GM19372 (cell line): ENCODE results near the gene MYO3B.
"Not testable (repeated sequence)": the region's sequence is repeated elsewhere in the genome, so short reads cannot be mapped to it uniquely, and the experiment has no call there.

Source experiments
- ATAC-seq: cut with Tn5 transposase; IDR thresholded peaks from one replicate; pipeline ENCODE4 v1.9.1; 2021; ENCODE audit warnings: mild to moderate bottlenecking, low read depth, moderate library complexity; ENCODE audit not compliant: unreplicated experiment

MYO3B gene

GRCh38 chr2:170332676-170333402, 154.9 kb downstream of the MYO3B start:
- ATAC-seq: no peak

DNA sequence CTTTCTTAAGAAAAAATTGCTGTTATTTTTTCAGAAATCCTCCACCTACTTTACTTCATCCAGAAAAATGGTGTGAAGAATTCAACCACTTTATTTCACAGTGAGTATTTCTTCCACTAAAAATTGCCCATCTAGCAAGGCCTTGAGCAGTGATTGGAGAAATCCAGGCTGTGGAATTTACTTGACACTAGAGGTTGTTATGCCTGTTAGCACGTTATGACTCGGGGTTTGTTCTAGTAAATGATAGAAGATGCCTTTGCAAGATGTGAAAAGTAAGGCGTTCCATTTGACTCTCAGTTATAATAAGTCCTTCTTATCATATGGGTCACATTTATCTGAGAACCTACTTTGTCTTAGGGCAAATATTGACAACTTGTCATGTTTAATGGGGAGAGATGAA, 157.4 kb downstream of the MYO3B start:
- no peak for ATAC-seq

GRCh38 chr2:170336408-170336807, 158.5 kb downstream of the MYO3B start:
- ATAC-seq: no peak

- no peak for ATAC-seq
Measured at GRCh38 chr2:170336916-170337315, 159.0 kb downstream of the MYO3B start.

DNA sequence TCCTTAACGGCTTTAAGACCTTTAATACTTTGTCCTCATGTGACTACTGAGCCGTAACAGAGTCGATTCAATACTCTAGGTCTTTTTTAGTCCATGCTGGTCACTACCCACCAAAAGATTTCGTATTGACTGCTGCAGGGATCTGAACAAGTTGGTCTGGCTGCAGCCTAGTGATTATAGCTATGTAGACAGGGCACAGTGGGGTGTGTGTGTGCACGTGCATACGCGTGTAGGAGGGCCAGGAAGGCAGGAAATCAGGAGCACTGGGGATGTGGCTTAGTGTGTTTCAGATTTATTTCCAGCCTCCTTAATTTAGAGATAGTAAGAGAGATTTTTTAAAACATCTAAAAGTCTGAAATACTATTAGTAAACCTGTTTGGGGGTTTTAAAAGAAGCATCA, 161.4 kb downstream of the MYO3B start:
- no peak for ATAC-seq

- no peak for ATAC-seq
Measured at GRCh38 chr2:170339750-170340692, 162.1 kb downstream of the MYO3B start.

- no peak for ATAC-seq
Measured at GRCh38 chr2:170340693-170341068, 162.7 kb downstream of the MYO3B start.

DNA sequence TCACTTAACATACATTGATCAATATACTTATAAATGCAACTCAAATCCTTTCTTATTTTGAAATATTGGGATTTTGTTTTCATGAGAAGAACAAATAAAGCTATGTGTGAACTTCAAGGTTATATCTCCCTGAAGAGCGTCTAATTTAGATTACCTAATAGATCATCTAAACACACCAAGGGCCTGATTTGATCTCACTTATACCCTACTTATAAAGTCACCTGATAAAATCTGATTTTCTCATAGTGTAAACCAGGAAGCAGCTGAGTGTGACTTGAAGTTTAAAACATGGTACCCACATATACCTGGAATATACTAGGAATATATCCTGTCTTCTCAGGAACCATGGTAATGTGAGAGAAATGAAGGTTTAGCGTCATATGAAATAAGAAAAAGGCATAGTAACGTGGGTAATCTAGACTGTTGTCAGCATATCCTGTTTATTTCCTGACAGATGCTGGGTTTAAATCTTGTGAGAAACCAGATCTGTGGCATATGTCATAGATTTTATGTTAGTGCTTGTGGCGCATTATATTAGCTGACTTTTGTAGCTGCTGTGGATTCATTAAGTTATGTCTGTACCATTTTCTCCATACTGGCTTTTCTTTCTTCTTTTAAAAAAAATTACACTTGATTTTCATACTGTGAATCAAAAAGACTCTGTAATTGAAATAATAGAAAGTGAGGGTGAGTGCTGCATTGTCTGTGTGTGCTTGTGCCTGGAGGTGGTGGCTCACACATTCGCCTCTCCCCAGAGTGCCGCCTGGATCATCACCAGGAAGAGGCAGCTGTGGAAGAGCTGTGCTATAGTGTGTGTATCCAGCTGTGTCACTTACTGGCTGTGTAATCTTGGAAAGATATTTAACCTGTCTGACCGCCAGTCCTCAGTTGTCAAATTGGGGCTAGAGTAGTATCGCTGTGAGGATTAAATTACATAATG, 164.0 kb downstream of the MYO3B start:
- no peak for ATAC-seq

- ATAC-seq: no peak
Measured at GRCh38 chr2:170344663-170345346, 166.9 kb downstream of the MYO3B start.

DNA sequence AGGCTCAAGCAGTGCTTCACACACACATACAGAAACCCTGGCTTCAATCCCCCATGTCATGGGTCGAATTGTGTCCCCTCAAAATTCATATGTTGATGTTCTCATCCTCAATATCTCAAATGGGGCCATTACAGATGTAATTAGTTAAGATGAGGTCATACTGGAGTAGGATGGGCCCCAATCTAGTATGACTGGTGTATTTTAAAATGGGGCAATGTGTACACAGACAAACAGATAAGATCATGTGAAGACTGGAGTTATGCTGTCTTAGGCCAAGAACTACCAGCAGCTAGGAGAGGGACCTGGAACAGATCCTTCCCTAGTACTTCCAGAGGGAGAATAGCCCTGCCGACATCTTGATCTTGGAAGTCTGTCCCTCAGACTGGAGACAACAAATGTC, 167.7 kb downstream of the MYO3B start:
- no peak for ATAC-seq

DNA sequence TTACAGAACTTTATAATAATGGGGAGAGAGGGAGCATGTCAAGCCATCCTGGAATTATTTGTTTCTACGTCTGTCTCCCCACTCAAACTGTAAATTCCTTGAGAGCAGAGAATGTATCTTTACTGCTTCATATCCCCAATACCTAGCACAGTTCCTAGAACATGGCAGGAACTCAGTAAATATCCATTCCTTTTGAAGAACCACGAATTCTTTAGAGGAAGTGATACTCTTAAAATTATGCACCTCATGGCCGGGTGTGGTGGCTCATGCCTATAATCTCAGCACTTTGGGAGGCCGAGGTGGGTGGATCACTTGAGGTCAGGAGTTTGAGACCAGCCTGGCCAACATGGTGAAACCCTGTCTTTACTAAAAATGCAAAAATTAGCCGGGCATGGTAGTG, 171.3 kb downstream of the MYO3B start:
- ATAC-seq: not testable (repeated sequence)

- ATAC-seq: no peak
Measured at GRCh38 chr2:170350929-170351826, 173.2 kb downstream of the MYO3B start.

- no peak for ATAC-seq
Measured at GRCh38 chr2:170353723-170354122, 175.8 kb downstream of the MYO3B start.

DNA sequence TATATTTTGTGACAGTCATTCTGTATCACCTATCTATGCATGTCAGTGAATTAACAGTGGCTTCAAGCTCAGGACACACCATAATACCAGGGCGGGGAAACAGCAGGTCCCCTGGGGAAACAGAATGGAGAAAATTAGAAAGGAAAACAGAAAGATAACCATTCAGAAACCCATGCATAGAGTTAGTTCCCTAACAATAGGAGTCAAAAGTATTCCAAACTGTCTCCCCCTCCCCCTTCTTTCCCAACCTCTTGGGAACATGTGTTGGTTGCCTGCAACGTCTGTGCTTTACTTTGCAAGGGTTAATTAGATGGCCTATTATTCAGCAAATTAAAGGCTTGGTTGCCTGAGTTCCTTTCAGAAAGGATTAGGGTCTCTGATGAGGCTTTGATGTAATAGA, 176.4 kb downstream of the MYO3B start:
- ATAC-seq: no peak

DNA sequence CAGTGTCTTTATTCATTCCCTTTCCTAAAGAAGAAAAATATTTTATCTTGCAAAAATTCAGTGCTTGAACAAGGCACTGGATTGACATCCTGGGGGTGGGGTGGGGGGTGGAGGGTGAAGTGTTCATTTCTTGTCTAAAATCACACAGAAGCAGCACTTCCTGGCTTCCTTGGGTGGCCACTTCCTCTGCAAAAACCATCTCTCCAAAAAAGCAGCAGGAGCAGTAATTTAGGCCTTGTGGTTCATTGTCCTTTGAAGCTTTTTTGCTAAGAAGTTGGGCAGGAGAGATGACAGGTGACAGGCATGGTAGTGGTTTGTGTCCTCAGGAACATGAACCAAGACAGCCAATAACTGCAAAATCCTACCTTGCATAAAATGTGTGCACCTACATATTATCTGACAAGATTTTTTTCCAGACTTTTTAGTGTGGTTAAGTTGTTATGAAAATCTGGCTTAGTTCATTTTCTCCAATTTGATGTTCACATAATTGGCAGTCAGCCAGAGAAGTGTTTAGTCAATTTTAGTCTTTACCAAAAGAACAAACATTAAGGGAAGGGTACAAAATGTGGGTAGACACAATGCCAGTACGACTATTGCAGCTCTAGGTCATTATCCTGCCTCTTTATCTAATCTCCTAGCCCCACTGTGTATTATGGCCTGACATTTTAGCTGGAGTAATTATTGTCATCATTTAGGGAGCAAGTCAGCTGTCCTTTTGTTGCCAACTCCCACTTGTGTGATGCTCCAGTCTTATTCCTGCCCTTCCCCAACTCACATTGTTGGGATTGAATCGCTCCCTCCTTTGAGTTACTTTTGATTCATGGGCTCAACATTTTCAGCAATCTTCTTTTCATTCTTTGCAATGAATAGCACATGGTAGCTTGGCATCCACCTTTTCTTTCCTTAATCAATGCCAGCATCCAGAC, 177.2 kb downstream of the MYO3B start:
- no peak for ATAC-seq

GRCh38 chr2:170359466-170359865, 181.5 kb downstream of the MYO3B start:
- no peak for ATAC-seq

- ATAC-seq: no peak
Measured at GRCh38 chr2:170360546-170361089, 182.7 kb downstream of the MYO3B start.
